Measurements from ENCODE around the gene KLRD1.

- no peak for TF ChIP-seq CTCF (IDR thresholded peaks at IDR 0.05; ENCODE audit: low read depth, low read length, missing input control)
- no peak for TF ChIP-seq YY1 (IDR thresholded peaks at IDR 0.05)
- no peak for TF ChIP-seq GABPA (IDR thresholded peaks at IDR 0.05 in 1 of 2, conservative IDR thresholded peaks at IDR 0.05 in 1 of 2)
- no peak for TF ChIP-seq EGR1 (IDR thresholded peaks at IDR 0.05; ENCODE audit: low read depth in 2 of 2)
- TF ChIP-seq RAD21 (IDR thresholded peaks at IDR 0.05) = no peak
- TF ChIP-seq FOXA1 (IDR thresholded peaks at IDR 0.05) = no peak
- no peak for TF ChIP-seq HNF4G (IDR thresholded peaks at IDR 0.05)
- TF ChIP-seq ZBTB33 (IDR thresholded peaks at IDR 0.05) = no peak
Observed at GRCh38 chr12:10293151-10293550, 14.5 kb upstream of the KLRD1 start.

Data from liver (tissue), 3 donors.